ENCODE measurements around the gene CSN1S1.

CSN1S1 gene

DNA sequence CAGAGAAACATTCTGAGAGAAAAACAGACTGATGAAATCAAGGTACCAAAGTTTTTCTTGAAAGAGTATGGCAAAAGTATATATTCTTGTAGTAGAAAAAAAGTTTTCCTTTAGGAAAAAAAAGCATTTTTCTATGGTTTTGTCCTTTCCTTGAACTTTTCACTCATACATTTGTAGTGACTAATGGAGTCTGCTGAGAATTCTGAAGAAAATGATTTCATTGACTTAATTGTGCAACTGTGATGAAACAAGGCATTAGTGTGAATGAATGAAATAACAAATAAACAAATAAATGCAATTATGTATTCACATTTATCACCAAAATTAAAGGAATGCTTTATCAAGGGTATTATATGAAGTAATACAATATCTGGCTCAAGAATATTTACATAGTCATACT lies 5.7 kb downstream of the CSN1S1 start:
- no peaks in the 10 kb centered on the region for H3K27me3 ChIP-seq (ENCODE audit: low read depth)
- H3K4me1 ChIP-seq, result no peaks in the 10 kb centered on the region
- H3K4me3 ChIP-seq, result no peak overlapping the region
- no peak for DNase-seq (ENCODE audit: low spot score in 2 of 2)
- H3K9me3 ChIP-seq, result no peaks in the 10 kb centered on the region
- in situ Hi-C loops (cut with MboI; ENCODE audit: low sequenced_read_pairs), result no loop called here
- H3K36me3 ChIP-seq (replicated peaks), result no peaks in the 10 kb centered on the region

DNA sequence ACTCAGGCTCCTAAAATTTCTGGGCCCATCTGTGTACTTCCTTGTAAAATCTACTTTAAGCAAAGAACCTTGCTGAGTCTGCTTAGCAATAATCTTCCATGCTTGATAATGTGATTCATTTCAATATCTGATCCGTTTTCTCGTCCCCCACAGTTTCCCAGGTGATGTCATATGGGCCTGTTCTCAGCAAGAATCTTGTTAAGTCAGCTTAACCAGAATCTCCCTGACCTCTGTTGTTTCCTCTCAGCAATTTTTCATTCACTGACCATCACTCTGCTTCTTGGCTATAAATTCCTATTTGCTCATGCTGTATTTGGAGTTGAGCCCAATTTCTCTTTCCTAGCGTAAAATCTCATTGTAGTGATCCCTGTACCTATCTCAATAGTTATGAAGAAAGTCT lies 20.7 kb downstream of the CSN1S1 start:
- no peaks in the 10 kb centered on the region for H3K36me3 ChIP-seq (replicated peaks)
- in situ Hi-C loops (cut with MboI; ENCODE audit: low sequenced_read_pairs), result no loop called here
- H3K27me3 ChIP-seq (ENCODE audit: low read depth), result no peaks in the 10 kb centered on the region
- H3K4me1 ChIP-seq, result 0 out of 2 replicates have a peak, but pooled peaks cover 3% of the 10 kb centered on the region
- H3K9me3 ChIP-seq, result no peaks in the 10 kb centered on the region
- H3K4me3 ChIP-seq, result no peak overlapping the region
- DNase-seq (ENCODE audit: low spot score in 2 of 2), result no peak

DNA sequence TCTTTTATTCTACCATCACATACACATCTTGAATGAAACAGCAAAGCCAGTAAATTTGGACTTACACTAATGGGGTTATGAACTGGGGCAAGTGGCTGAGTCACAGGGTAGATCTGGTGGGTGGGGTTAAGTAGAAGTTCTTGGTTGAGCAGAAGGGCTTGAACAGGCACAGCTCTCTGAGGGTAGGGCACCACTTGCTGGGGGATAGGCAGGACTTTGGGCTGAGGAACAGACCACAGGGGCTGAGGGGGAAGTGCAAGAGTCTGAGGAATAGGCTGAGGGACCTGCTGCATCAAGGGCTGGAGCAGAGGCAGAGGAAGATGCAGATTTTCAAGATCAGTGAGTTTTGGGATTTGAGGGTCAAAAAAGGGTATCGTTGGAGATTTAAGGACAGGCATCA lies 26.3 kb downstream of the CSN1S1 start:
- in situ Hi-C loops (cut with MboI; ENCODE audit: low sequenced_read_pairs), result no loop called here
- H3K4me1 ChIP-seq, result 0 out of 2 replicates have a peak, but pooled peaks cover 3% of the 10 kb centered on the region
- no peak for DNase-seq (ENCODE audit: low spot score in 2 of 2)

DNA sequence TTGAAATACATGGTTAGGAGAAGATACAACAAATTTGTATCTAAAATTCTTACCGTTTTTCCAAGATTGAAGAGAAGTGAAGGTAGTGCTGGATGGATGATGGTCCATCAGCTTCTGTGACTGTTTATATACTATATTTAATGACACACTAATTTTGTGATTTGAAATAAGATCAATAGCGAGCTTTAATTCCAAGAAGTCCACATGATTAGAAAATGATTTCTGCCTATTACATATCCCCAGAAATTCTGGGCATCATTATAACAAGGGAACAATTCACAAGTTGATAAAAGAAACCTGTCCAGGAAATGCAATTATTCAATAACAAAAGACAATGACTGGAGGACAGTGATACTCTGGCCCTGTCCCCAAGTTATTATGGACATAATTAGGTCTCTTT lies 34.8 kb downstream of the CSN1S1 start, which contains the start of gene CSN2:
CSN2 (minus strand) TSS at position 101 of the 400 bp plus-strand sequence. CDS start 4,733 bp downstream, outside the sequence.
- DNase-seq (ENCODE audit: low spot score in 2 of 2), result no peak
- no peaks in the 10 kb centered on the region for H3K4me1 ChIP-seq
- in situ Hi-C loops (cut with MboI; ENCODE audit: low sequenced_read_pairs), result no loop called here
- H3K4me3 ChIP-seq, result no peak within 1 kb of the TSS
- H3K27me3 ChIP-seq (ENCODE audit: low read depth), result no peaks in the 10 kb centered on the region
- no peaks in the 10 kb centered on the region for H3K36me3 ChIP-seq (replicated peaks)
- H3K9me3 ChIP-seq, result no peaks in the 10 kb centered on the region

More for the DNA sequence above, 26.3 kb downstream of the CSN1S1 start:
- H3K4me3 ChIP-seq, result no peak overlapping the region
- no peaks in the 10 kb centered on the region for H3K9me3 ChIP-seq
- no peaks in the 10 kb centered on the region for H3K27me3 ChIP-seq (ENCODE audit: low read depth)
- H3K36me3 ChIP-seq (replicated peaks), result no peaks in the 10 kb centered on the region

DNA sequence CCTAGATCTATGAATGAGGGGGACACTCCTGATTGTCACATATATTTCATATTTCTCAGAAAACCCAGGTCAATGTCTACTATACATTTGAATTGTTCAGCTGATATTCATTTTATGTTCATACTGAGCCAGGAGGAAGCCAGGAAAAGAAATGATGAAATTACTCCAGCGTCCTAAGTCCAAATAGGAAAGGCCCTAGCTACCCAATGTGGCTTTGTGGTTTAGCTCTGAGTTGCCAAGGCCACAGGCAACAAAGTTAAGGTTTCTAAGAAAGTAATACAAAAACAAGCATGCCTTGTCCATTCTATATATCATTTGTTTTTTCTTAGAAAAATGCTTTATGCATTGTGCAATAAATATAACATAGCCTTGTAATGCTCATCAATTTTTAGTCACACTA lies 39.2 kb downstream of the CSN1S1 start:
- Histone ChIP-seq H3K4me1 (no peaks in the 10 kb centered on the region), H3K9me3 (no peaks in the 10 kb centered on the region), H3K4me3 (no peak overlapping the region), H3K36me3 (replicated peaks) (no peaks in the 10 kb centered on the region), H3K27me3 (ENCODE audit: low read depth) (no peaks in the 10 kb centered on the region)
- in situ Hi-C loops (cut with MboI; ENCODE audit: low sequenced_read_pairs), result no loop called here
- no peak for DNase-seq (ENCODE audit: low spot score in 2 of 2)

DNA sequence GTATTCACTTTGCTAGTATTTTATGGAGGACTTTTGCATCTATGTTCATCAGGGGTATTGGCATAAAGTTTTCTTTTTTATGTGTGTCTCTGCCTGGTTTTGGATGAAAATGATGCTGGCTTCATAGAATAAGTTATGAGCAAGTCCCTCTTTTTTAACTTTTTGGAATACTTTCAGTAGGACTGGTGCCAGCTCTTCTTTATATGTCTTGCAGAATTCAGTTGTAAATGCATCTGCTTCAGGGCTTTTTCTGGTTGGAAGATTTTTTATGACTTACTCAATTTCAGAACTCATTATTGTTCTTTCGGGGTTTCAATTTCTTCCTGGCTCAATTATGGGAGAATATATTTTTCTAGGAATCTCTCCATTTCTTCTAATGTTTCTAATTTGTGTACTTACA lies 43.8 kb downstream of the CSN1S1 start:
- in situ Hi-C loops (cut with MboI; ENCODE audit: low sequenced_read_pairs), result no loop called here
- H3K36me3 ChIP-seq (replicated peaks), result no peaks in the 10 kb centered on the region
- no peaks in the 10 kb centered on the region for H3K9me3 ChIP-seq
- H3K4me1 ChIP-seq, result no peaks in the 10 kb centered on the region
- no peak for DNase-seq (ENCODE audit: low spot score in 2 of 2)
- H3K27me3 ChIP-seq (ENCODE audit: low read depth), result no peaks in the 10 kb centered on the region; the same call in 1 of the 2 replicates
- no peak overlapping the region for H3K4me3 ChIP-seq

DNA sequence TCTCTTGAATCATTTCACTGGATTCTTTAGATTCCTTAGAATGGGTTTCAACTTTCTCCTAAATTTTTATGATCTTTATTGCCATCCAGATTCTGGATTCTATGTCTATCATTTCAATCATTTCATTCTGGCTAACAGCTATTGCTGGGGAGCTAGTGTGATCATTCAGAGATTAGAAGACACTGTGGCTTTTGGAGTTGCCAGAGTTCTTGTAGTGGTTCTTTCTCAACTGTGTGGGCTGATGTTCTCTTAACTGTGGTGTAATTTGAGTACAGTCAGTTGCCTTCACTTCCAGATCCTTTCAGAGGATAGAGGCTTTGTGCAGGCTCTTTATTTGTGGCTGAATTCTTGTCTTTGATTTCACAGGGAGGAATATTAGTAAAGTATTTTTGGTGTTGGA lies 46.7 kb downstream of the CSN1S1 start:
- no peaks in the 10 kb centered on the region for H3K4me1 ChIP-seq
- no peaks in the 10 kb centered on the region; the same call in 1 of the 2 replicates for H3K27me3 ChIP-seq (ENCODE audit: low read depth)
- no peak overlapping the region for H3K4me3 ChIP-seq
- in situ Hi-C loops (cut with MboI; ENCODE audit: low sequenced_read_pairs), result no loop called here
- H3K36me3 ChIP-seq (replicated peaks), result no peaks in the 10 kb centered on the region
- H3K9me3 ChIP-seq, result no peaks in the 10 kb centered on the region
- no peak for DNase-seq (ENCODE audit: low spot score in 2 of 2)

DNA sequence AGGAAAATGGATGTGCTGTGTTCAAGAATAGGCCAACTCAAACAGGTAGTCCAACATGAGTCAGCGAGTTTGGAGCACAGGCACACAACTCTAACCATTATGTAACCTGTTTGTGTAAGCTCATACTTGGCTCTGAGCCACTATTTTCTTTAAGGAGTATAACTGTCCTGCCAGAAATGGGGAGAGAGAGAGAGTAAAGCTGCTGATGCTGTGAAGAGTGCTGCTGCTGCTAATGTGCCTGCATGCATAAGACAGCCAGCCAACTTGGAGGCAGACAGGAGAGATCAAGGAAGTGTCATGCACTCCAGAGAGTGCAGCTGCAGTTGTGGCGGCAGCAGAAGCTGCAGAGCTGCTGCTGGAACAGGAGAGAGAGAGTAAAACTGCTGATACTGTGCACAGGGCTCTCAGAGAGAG lies 53.2 kb downstream of the CSN1S1 start:
- Histone ChIP-seq H3K4me3 (no peak overlapping the region), H3K9me3 (no peaks in the 10 kb centered on the region), H3K4me1 (no peaks in the 10 kb centered on the region), H3K36me3 (replicated peaks) (no peaks in the 10 kb centered on the region), H3K27me3 (ENCODE audit: low read depth) (no peaks in the 10 kb centered on the region)
- DNase-seq (ENCODE audit: low spot score in 2 of 2), result no peak
- in situ Hi-C loops (cut with MboI; ENCODE audit: low sequenced_read_pairs), result no loop called here

DNA sequence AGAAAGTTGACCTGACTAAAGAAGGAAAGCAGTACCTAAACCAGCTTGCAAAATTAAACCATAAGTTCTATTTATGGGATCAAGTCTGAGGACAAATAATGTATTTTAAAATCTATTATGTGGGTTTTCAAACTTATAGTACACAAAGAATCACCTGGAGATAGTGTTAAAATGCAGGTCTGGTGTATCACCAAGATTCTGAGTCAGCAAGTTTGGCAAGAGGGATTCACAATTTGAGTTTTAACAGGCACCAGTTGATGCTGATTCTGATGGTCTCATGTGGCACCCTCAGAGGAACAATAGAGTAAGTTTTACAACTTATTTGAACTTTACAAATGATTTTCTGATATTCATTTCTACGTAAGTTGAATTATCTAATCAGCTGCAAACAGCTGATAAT lies 55.8 kb downstream of the CSN1S1 start:
- Histone ChIP-seq H3K4me1 (no peaks in the 10 kb centered on the region), H3K9me3 (no peaks in the 10 kb centered on the region), H3K27me3 (ENCODE audit: low read depth) (no peaks in the 10 kb centered on the region), H3K36me3 (replicated peaks) (no peaks in the 10 kb centered on the region), H3K4me3 (no peak overlapping the region)
- no peak for DNase-seq (ENCODE audit: low spot score in 2 of 2)
- in situ Hi-C loops (cut with MboI; ENCODE audit: low sequenced_read_pairs), result no loop called here

DNA sequence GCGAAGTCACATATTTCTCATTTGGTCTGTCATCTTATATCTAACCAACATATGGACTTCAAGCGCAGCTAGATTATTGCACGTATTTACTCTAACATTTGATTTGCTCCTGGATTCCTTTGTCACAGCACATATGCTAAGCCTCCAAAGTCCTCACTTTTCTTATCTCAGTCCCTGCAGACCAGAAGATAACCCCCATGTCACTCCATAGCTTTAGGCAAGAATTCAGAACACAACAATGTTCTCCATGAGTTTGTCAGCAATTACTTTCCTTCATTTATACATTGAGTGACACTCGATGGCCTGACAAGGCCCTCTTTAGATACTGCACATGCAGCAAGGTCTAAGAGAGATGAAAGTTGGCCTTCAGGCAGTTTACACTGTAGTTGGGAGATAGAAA lies 60.1 kb downstream of the CSN1S1 start:
- Histone ChIP-seq H3K27me3 (ENCODE audit: low read depth) (no peaks in the 10 kb centered on the region), H3K36me3 (replicated peaks) (no peaks in the 10 kb centered on the region), H3K4me3 (no peak overlapping the region), H3K9me3 (no peaks in the 10 kb centered on the region), H3K4me1 (no peaks in the 10 kb centered on the region)
- no peak for DNase-seq (ENCODE audit: low spot score in 2 of 2)
- in situ Hi-C loops (cut with MboI; ENCODE audit: low sequenced_read_pairs), result no loop called here

DNA sequence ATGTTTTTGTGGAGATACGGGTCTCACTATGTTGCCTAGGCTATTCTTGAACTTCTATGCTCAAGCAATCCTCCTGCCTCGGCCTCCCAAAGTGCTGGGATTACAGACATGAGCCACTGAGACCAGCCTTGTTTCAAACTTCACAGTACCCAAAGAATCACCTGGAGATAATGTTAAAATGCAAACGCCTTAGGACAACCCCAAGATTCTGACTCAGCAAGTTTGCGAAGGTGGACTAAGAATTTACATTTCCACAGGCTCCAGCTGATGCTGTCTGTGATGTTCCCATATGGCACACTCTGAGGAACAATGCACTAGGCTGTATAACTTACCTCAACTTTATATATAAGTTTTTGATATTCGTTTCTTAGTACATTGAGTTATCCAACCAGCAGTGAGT lies 63.9 kb downstream of the CSN1S1 start:
- DNase-seq (ENCODE audit: low spot score in 2 of 2), result no peak
- H3K9me3 ChIP-seq, result no peaks in the 10 kb centered on the region
- H3K27me3 ChIP-seq (ENCODE audit: low read depth), result no peaks in the 10 kb centered on the region
- no peak overlapping the region for H3K4me3 ChIP-seq
- in situ Hi-C loops (cut with MboI; ENCODE audit: low sequenced_read_pairs), result no loop called here
- H3K36me3 ChIP-seq (replicated peaks), result no peaks in the 10 kb centered on the region
- H3K4me1 ChIP-seq, result no peaks in the 10 kb centered on the region

DNA sequence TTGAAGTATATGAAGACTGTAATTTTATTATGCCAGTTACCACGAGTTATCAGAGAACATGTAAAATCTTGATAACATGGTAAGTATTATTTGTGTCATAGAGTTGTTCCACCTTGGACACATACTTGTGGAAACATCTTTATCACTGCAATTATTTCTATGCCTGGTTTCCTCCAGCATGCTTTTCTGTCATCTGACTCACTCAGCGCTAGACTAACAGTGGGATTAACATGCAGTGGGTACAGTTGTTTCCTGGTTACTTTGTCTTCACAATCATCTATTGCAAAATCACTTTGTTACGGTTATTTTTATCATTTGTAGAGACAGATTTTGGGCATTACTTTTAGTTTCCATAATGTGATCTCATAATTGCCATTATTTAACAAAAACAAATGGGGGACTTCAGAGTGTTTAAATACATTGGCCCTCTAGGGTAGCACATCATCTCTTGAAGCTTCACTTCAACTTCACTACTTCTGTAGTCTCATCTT lies 64.7 kb downstream of the CSN1S1 start, which contains the start of gene STATH:
STATH (plus strand) TSS at position 441 of the 491 bp plus-strand sequence. CDS start 2,472 bp downstream, outside the sequence.
- in situ Hi-C loops (cut with MboI; ENCODE audit: low sequenced_read_pairs), result no loop called here
- H3K27me3 ChIP-seq (ENCODE audit: low read depth), result no peaks in the 10 kb centered on the region
- H3K4me1 ChIP-seq, result no peaks in the 10 kb centered on the region
- no peaks in the 10 kb centered on the region for H3K9me3 ChIP-seq
- H3K36me3 ChIP-seq (replicated peaks), result no peaks in the 10 kb centered on the region
- H3K4me3 ChIP-seq, result no peak within 1 kb of the TSS
- DNase-seq (ENCODE audit: low spot score in 2 of 2), result no peak
